ENCODE measurements around the gene DEFB113. TPM values are rescaled to one million over a fixed set of nuclear protein-coding genes. Genes with fewer than 3 reads are reported as not detected.

The DEFB113 gene
- total and polyA plus RNA-seq, 2 experiments from 2014 or later = not detected

- TF ChIP-seq EZH2 (IDR thresholded peaks at IDR 0.05; ENCODE audit: low read depth, unreplicated experiment) (no peak), ZNF462 (CRISPR knock-in tag; IDR thresholded peaks at IDR 0.05) (no peak), REST (IDR thresholded peaks at IDR 0.05; ENCODE audit: unreplicated experiment) (no peak), ZNF331 (CRISPR knock-in tag; IDR thresholded peaks at IDR 0.05; ENCODE audit: low read depth) (no peak), NANOG (IDR thresholded peaks at IDR 0.05; ENCODE audit: borderline replicate concordance) (no peak), STAT1 (IDR thresholded peaks at IDR 0.05; ENCODE audit: unreplicated experiment) (no peak), EZH2phosphoT487 (IDR thresholded peaks at IDR 0.05; ENCODE audit: unreplicated experiment) (no peak), JUNB (IDR thresholded peaks at IDR 0.05; ENCODE audit: unreplicated experiment) (no peak), CTCF (conservative IDR thresholded peaks at IDR 0.05; ENCODE audit: low read depth in 2 of 2) (no peak), CREB1 (CRISPR knock-in tag; IDR thresholded peaks at IDR 0.05; ENCODE audit: low read depth) (no peak), ZNF114 (CRISPR knock-in tag; IDR thresholded peaks at IDR 0.05) (no peak), POLR2AphosphoS5 (IDR thresholded peaks at IDR 0.05; ENCODE audit: low read depth) (no peak), ETS1 (IDR thresholded peaks at IDR 0.05) (no peak)
- H3K4me2 ChIP-seq = peak overlapping the region; percentile 62
- Mint-ChIP-seq H3K36me3 (ENCODE audit: low read depth) (no peaks in the 10 kb centered on the region), H3K9me3 (no peaks in the 10 kb centered on the region), H3K4me1 (peaks cover 45% of the 10 kb centered on the region), H3K4me3 (0 out of 3 replicates have a peak overlapping the region, but pooled peaks have one; percentile 27), H3K27me3 (ENCODE audit: insufficient read depth, low read depth, poor library complexity) (no peaks in the 10 kb centered on the region), H3K27ac (peak overlapping the region; percentile 96)
- H3K79me2 ChIP-seq (replicated peaks; ENCODE audit: insufficient read depth) = no peaks in the 10 kb centered on the region
- no peaks in the 10 kb centered on the region for H3F3A ChIP-seq (replicated peaks; ENCODE audit: low read depth)
- no peak overlapping the region for H2AFZ ChIP-seq
- no peak for DNase-seq (ENCODE audit: low spot score)
- no peaks in the 10 kb centered on the region for H3K36me3 ChIP-seq (ENCODE audit: insufficient read depth)
- H3K4me1 ChIP-seq (ENCODE audit: insufficient read depth) = peaks cover 37% of the 10 kb centered on the region
- H3K9me2 ChIP-seq (ENCODE audit: insufficient read depth) = no peaks in the 10 kb centered on the region
- peak overlapping the region; percentile 1 for H3K27ac ChIP-seq (ENCODE audit: low read depth)
- peak overlapping the region; percentile 30; the same call in 1 of the 2 replicates for H3K4me3 ChIP-seq
- H3K27me3 ChIP-seq (ENCODE audit: insufficient read depth) = no peaks in the 10 kb centered on the region
- no peaks in the 10 kb centered on the region for H4K20me1 ChIP-seq (replicated peaks; ENCODE audit: insufficient read depth)
- no peak; the same call in 1 of the 3 replicates for ATAC-seq
Measured at GRCh38 chr6:49966823-49967222, 2.6 kb downstream of the DEFB113 start.

Data from GM23338 (cell line).